AG10803 (cell line): ENCODE measurements around the gene SLC1A2.

Experiments used
- DNase-seq: peaks from one replicate; pipeline ENCODE4 v3.0.0; 2010; ENCODE audit warnings: low read depth
- H3K4me3 ChIP-seq: 2 replicates; pipeline ENCODE4 v1.5.1; 2011; ENCODE audit warnings: mild to moderate bottlenecking, low read length, control low read depth
- CTCF ChIP-seq: conservative IDR thresholded peaks from 2 replicates; pipeline ENCODE4 v1.5.1; 2011; ENCODE audit warnings: mild to moderate bottlenecking, low read length, control low read depth, inconsistent platforms

SLC1A2 gene

GRCh38 chr11:35338921-35339320, 80.4 kb downstream of the SLC1A2 start:
- no peak for TF ChIP-seq CTCF
- H3K4me3 ChIP-seq: no peak overlapping the region
- no peak for DNase-seq

GRCh38 chr11:35337914-35338305, 81.4 kb downstream of the SLC1A2 start:
- no peak for TF ChIP-seq CTCF
- DNase-seq: no peak
- no peak overlapping the region for H3K4me3 ChIP-seq

GRCh38 chr11:35337136-35337913, 82.0 kb downstream of the SLC1A2 start:
- DNase-seq: peak; percentile 98

GRCh38 chr11:35336726-35337125, 82.6 kb downstream of the SLC1A2 start:
- H3K4me3 ChIP-seq: no peak overlapping the region
- no peak for TF ChIP-seq CTCF
- DNase-seq: no peak

More at GRCh38 chr11:35337136-35337913, 82.0 kb downstream of the SLC1A2 start:
- no peak for TF ChIP-seq CTCF
- H3K4me3 ChIP-seq: no peak overlapping the region

GRCh38 chr11:35335226-35335625, 84.1 kb downstream of the SLC1A2 start:
- no peak overlapping the region for H3K4me3 ChIP-seq
- DNase-seq: peak; percentile 89
- TF ChIP-seq CTCF: no peak

- no peak for TF ChIP-seq CTCF
- DNase-seq: peak; percentile 50
- no peak overlapping the region for H3K4me3 ChIP-seq
These were observed 84.8 kb downstream of the SLC1A2 start for GRCh38 chr11:35334385-35335090.

GRCh38 chr11:35332524-35332923, 86.8 kb downstream of the SLC1A2 start:
- TF ChIP-seq CTCF: no peak
- no peak for DNase-seq

More at GRCh38 chr11:35332524-35332923, 86.8 kb downstream of the SLC1A2 start:
- H3K4me3 ChIP-seq: no peak overlapping the region
